GM19043 (cell line): Measurements from ENCODE around the gene JMY.

Experiments used
- ATAC-seq: cut with Tn5 transposase; IDR thresholded peaks from one replicate; pipeline ENCODE4 v1.9.1; 2021; ENCODE audit warnings: low read depth; ENCODE audit not compliant: unreplicated experiment

The JMY gene

GRCh38 chr5:79285285-79285684, 49.4 kb downstream of the JMY start:
- ATAC-seq, result no peak

DNA sequence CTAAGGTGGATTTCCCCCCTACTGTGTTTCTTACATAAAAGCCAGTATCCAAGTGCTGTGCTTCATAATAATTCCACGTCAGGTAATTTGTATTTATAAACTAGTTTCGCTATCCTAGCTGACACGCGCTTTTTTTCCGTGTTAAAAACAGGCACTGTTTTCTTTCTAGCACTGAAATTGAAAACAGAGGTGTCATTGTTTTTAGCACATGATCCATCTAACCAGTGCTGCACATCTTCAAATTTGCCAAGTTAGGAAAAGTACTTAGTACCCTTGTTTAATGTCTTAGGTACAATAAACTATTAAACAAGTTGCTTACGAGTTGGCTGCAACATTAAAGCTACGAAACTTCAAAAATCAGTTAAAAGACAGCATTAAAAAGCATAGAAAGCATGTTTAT, 49.9 kb downstream of the JMY start:
- ATAC-seq, result no peak

- no peak for ATAC-seq
These were observed 51.4 kb downstream of the JMY start for GRCh38 chr5:79287380-79287779.

DNA sequence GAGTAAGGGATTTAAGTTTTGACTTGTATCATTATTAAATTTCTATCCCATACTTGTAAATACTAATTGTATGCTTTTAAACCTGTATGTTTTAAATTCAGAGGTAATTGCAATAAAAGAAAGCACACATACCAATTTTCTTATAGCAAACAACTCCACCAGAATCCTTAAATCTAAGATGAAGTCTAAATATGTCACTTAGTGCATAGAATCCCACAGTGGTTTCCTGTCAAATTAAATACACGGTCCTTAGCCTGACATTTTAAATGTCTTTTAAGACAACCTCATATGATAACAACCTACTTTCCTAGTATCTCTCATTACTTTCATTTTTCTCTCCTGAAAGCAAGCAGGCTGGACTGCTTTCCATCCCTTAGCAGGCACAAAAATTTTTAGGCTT, 52.0 kb downstream of the JMY start:
- no peak for ATAC-seq

- no peak for ATAC-seq
These were observed 59.1 kb downstream of the JMY start for GRCh38 chr5:79295029-79295428.

DNA sequence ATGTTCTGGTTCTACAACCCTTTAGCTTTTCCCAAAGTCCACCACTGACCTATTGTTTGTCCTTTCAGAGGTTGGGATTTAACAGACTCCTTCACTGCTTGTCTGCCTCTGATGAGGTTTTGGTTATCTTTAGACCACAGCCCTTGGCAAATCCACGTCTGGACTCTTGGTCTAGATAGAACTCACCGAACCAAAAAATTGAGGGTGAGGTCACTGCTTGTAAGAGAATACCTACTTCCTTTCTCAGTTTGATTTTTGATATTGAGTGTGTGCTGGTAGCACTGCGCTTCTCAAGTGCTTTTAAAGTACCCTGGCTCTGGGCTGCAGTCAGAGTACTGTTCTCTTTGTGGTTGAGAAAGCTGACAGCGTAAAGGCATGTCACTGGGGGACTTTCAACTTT, 61.7 kb downstream of the JMY start:
- no peak for ATAC-seq

GRCh38 chr5:79301046-79301712, 65.2 kb downstream of the JMY start:
- no peak for ATAC-seq

DNA sequence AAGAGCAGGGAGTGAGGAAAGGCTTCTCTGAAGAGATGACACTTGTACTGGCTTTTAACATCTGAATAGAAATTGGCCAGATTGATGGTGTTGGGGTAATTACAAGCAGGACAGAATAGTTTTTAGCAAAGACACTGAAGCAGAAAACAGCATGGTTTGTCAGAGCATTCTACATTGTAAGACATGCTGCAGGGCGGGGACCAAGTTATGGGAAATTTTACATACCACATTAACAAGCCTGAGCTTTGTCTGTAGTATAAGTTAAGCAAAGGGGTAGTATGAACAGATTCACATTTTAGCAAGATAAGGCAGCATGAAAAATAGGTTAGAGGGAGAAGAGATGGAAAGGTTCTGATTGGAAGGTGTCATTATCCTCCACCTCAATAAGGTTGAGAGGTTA, 66.5 kb downstream of the JMY start:
- ATAC-seq, result no peak

DNA sequence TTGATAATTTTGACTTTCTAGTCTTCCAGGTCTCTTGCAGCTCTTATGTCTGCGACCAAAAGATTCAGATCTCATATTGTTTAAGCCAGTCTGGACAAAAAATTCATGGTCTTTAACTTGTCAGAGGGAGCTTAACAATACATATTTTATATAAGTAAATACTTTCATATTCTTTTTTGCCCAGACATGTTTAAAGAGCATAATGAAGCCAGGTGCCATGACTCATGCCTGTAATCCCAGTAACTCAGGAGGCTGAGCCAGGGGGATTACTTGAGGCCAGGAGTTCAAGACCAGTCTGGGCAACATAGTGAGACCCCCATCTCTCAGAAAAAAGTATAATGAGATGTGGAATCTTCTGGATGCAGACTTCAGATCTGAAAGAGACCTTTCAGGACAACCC, 69.8 kb downstream of the JMY start:
- ATAC-seq, result no peak

- no peak for ATAC-seq
These were observed 83.1 kb downstream of the JMY start for GRCh38 chr5:79318935-79319614.

DNA sequence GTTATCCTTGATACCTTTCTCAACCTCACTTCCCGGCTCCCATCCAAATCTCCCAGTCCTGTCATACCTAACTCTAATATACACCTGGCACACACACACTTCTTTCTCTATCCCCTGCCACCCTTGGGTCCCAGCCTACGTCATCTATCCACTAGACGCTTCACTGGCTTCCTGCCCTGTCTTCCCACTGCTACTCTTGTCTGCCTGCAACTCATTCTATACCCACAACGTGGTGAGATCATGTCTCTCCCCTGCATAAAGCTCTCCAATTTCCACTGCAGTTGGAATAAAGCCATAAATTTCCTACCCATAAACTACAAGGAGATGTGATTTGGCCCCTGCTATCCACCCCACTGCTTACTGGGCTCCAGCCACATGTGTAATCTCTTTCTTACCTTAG, 93.5 kb downstream of the JMY start:
- no peak for ATAC-seq

DNA sequence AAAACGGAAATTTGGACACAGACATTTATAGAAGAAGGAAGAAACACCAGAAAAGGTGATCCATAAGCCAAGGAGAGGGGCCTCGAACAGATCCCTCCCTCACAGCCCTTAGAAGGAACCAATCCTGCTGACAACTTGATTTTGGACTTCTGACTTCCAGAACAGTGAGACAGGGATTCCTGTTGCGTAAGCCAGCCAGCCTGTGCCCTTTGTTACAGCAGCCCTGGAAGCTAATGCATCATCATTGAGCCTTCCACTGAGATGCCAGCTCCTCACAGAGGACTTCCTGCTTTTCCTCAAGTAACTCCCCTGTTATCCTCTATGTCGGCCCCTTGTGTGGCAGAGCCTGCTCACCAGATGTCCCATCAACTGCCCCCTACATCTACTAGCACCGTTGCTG, 94.1 kb downstream of the JMY start:
- no peak for ATAC-seq

DNA sequence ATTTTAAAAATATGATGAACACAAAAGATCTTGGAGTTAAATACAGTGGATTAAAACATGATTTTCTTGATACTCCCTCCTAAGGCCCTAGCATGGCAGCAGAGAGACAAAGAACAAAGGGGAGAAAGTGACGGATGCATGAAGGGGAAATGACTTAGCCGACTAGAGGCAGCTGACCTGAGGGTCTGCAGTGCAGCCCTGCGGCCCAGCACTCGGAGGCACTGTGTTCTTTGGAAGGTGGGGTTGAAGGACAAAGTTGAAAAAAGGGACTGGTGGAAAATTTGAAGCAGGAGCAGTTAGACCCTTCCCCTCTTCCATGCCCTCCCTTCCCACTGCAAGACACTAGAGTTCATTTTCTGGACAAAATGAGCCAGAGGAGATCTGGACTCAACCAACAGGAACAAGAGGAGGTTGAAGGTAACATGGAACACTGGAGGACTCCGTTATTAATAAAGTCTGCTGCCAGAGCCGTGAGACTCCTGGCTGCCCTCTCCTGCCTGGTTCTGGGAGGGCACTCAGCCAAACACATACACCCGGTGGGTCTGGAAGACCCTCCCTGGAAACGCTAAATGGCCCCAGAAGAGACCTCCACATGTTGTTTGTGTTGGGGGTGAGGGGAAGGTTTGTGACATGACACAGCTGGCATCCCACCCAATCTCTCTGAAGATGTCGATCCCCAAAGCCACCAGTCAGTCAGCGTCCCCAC, 98.1 kb downstream of the JMY start:
- no peak for ATAC-seq

- ATAC-seq, result no peak
These were observed 110.5 kb downstream of the JMY start for GRCh38 chr5:79346420-79346824.

- ATAC-seq, result no peak
These were observed 113.1 kb downstream of the JMY start for GRCh38 chr5:79349047-79349446.

DNA sequence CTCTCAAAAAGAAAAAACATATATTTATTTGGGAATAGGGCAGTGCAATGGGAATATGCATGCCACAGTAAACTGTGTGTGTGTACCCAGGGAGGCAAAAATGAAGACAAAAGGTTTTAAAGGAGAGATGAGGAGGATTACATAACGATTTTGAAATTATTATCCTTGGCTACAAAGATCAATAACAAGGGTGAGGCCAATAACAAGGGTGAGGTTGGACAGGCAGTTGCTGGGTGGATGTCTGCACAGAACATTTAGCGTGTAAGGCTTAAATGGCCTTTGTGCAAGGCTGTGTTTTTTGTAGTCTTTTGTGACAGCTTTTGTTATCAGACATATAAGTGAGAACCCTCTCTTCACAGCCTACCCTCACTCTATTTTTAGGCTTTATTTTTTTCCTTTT, 114.0 kb downstream of the JMY start:
- no peak for ATAC-seq

DNA sequence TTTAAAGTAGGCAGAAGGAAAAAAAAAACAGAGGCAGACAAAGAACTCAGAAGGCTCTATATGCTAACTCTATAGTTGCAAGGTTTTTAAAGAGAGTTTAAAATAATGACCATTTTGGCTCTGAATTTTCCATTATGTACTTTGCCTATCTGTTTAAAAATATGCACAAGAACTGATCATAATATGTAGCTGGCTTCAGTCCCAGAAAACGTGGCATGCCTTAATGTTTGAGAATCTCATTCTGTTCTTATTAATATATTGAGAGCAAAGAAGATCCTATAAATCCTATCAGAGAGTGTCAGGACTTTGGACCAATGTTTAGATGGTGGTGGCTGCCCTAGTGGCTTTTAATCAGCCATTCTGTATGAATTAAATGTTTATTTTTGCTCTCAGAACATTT, 121.5 kb downstream of the JMY start:
- no peak for ATAC-seq
